ENCODE results near the gene AATF. TPM values are rescaled to one million over a fixed set of nuclear protein-coding genes. Genes with fewer than 3 reads are reported as not detected.
"Not testable (repeated sequence)": the region's sequence is repeated elsewhere in the genome, so short reads cannot be mapped to it uniquely, and the experiment has no call there.

The AATF gene
- total RNA-seq, 2 donors from 2014 or later, result 28.8 to 41.3 TPM

DNA sequence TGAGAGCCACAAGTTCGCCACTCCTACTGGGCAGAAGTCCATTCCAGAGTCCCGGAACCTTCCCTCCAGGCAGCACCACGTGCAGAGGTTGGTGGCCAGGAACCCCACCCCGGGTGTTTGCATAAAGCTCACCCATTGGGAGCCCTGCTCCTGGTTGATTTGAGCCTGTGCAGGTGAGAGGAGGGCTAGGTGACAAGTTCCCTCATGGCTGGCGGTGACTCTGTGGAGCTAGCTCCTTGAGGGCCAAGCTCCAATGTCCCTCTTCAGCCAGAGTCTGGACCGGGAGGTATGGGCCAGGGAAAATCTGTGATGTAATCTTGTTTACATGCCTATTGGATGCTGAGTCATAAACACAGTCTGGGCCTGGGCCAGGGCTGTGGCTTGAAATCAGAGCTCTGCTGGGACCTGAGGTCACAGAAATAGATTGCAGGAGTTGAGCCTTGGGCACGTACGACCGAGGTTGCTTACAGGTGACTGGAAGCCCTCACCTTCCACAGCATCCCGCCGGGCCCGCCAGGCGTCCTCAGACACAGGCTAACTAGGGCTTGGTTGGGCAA is 118.9 kb downstream of the AATF start:
- Histone ChIP-seq H3K27me3 (replicated peaks; ENCODE audit: insufficient read depth) (no peaks in the 10 kb centered on the region), H3K4me1 (ENCODE audit: control insufficient read depth in 1 of 2, low read depth in 2 of 2) (no peaks in the 10 kb centered on the region), H3K4me3 (no peak overlapping the region), H3K9me3 (no peaks in the 10 kb centered on the region), H3K27ac (no peak overlapping the region), H3K36me3 (no peaks in the 10 kb centered on the region)
- TF ChIP-seq, protein P1, sequence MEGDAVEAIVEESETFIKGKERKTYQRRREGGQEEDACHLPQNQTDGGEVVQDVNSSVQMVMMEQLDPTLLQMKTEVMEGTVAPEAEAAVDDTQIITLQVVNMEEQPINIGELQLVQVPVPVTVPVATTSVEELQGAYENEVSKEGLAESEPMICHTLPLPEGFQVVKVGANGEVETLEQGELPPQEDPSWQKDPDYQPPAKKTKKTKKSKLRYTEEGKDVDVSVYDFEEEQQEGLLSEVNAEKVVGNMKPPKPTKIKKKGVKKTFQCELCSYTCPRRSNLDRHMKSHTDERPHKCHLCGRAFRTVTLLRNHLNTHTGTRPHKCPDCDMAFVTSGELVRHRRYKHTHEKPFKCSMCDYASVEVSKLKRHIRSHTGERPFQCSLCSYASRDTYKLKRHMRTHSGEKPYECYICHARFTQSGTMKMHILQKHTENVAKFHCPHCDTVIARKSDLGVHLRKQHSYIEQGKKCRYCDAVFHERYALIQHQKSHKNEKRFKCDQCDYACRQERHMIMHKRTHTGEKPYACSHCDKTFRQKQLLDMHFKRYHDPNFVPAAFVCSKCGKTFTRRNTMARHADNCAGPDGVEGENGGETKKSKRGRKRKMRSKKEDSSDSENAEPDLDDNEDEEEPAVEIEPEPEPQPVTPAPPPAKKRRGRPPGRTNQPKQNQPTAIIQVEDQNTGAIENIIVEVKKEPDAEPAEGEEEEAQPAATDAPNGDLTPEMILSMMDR (IDR thresholded peaks at IDR 0.05), result no peak
- DNase-seq (ENCODE audit: low spot score) (no peak), ATAC-seq (ENCODE audit: insufficient number of reproducible peaks, low FRiP score, low read depth) (no peak)

DNA sequence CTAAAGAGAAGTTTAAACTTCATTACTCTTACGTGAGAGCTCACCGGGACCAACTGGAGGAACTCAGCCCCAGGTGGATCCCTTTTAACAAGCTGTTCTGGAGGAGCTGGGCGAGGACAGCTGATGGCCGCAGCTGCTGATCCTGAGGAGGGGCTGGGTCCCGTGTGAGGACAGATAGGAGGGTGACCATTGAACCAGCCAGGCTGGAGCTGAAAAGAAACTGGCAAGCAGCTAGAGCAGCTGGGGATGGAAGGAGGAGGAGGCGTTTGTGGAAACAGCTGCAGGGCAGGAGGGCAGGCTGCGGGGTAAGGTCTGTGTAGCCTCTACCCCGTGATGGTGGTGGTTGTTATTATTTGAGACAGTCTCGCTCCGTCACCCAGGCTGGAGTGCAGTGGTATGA is 119.5 kb downstream of the AATF start:
- Histone ChIP-seq H3K27me3 (replicated peaks; ENCODE audit: insufficient read depth) (no peaks in the 10 kb centered on the region), H3K27ac (no peak overlapping the region), H3K4me3 (no peak overlapping the region), H3K36me3 (no peaks in the 10 kb centered on the region), H3K4me1 (ENCODE audit: control insufficient read depth in 1 of 2, low read depth in 2 of 2) (no peaks in the 10 kb centered on the region), H3K9me3 (no peaks in the 10 kb centered on the region)
- no peak for DNase-seq (ENCODE audit: low spot score)
- no peak for ATAC-seq (ENCODE audit: insufficient number of reproducible peaks, low FRiP score, low read depth)
- TF ChIP-seq, protein P1 (IDR thresholded peaks at IDR 0.05), result no peak

DNA sequence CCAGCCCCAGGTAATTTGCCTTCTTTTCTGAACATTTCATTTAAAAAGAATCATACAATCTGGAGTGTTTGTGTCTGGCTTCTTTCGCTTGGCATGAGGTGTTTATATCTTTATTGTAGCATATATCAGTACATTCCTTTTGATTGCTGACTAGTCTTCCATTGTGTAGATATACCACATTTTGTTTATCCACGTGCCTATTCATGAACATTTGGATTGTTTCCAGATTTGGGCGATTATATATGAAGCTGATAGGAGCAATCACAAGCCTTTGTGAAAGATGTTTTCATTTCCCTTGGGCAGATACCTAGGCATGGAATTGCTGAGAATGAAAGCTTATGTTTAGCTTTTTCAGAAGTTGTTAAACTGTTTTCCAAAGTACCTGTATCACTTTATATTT is 120.3 kb downstream of the AATF start:
- no peak overlapping the region for H3K4me3 ChIP-seq
- no peaks in the 10 kb centered on the region for H3K27me3 ChIP-seq (replicated peaks; ENCODE audit: insufficient read depth)
- H3K9me3 ChIP-seq, result no peaks in the 10 kb centered on the region
- H3K4me1 ChIP-seq (ENCODE audit: control insufficient read depth in 1 of 2, low read depth in 2 of 2), result no peaks in the 10 kb centered on the region
- no peak overlapping the region for H3K27ac ChIP-seq
- ATAC-seq (ENCODE audit: insufficient number of reproducible peaks, low FRiP score, low read depth), result no peak
- TF ChIP-seq, protein P1 (IDR thresholded peaks at IDR 0.05), result no peak
- no peak for DNase-seq (ENCODE audit: low spot score)
- H3K36me3 ChIP-seq, result no peaks in the 10 kb centered on the region

- H3K9me3 ChIP-seq; H3K36me3 ChIP-seq; ATAC-seq (ENCODE audit: insufficient number of reproducible peaks, low FRiP score, low read depth); H3K27ac ChIP-seq; H3K27me3 ChIP-seq (replicated peaks; ENCODE audit: insufficient read depth); H3K4me1 ChIP-seq (ENCODE audit: control insufficient read depth in 1 of 2, low read depth in 2 of 2); DNase-seq (ENCODE audit: low spot score); H3K4me3 ChIP-seq: not testable (repeated sequence)
These were observed 124.7 kb downstream of the AATF start for GRCh38 chr17:37073464-37073863.

DNA sequence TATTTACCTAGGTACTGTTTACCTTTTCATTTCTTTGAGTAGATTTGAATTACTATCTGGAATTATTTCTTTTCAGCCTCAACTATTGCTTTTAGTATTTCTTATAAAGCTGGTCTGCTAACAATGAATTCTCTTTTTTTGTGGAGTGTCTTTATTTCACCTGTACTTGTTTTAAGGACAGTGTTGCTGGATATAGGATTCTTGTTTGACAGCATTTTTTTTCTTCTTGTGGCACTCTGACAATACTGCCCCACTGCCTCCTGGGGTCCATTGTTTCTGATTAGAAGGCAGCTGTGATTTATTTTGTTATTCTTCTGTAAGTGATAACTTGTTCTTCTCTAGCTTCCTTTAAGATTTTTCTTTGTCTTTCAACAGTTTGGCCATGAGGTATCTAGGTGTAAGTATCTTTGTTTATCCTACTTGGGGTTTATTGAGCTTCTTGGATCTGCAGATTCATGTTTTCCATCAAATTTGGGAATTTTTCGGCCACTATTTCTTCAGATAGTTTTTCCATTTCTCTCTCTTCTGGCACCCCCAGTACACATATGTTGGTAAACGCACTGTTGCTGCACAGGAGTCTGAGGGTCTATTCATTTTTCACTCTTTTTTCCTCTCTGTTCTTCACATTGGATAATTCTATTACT is 130.4 kb downstream of the AATF start:
- H3K4me1 ChIP-seq (ENCODE audit: control insufficient read depth in 1 of 2, low read depth in 2 of 2), result no peaks in the 10 kb centered on the region

More for the DNA sequence above, 130.4 kb downstream of the AATF start:
- Histone ChIP-seq H3K4me3 (no peak overlapping the region), H3K27me3 (replicated peaks; ENCODE audit: insufficient read depth) (no peaks in the 10 kb centered on the region), H3K27ac (no peak overlapping the region), H3K9me3 (peaks cover 6% of the 10 kb centered on the region), H3K36me3 (no peaks in the 10 kb centered on the region)
- DNase-seq (ENCODE audit: low spot score) (no peak), ATAC-seq (ENCODE audit: insufficient number of reproducible peaks, low FRiP score, low read depth) (no peak)
- TF ChIP-seq, protein P1 (IDR thresholded peaks at IDR 0.05), result no peak

Data from thoracic aorta (tissue), 2 donors.